Measurements from ENCODE around the gene CPNE9.

DNA sequence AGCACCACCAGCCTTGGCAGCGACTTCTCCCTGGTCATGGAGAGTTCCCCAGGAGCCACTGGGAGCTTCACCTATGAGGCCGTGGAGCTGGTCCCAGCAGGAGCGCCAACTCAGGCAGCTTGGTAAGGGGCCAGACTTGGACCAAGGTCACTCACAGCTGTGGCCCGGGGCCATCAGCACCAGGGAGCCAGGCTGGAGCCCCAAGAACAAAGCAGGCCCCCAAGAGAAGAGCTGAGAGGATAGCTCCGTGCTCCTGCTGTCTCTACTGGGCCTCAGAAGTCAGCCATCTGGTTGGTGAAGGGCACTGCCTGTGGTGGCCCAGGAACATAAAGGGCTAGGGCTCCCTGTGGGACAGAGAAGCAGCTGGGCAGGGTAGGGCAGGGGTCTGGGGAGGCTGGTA, 14.7 kb upstream of the CPNE9 start:
- no peak for TF ChIP-seq EZH2phosphoT487 (IDR thresholded peaks at IDR 0.05; ENCODE audit: borderline replicate concordance, low read length)
- TF ChIP-seq, protein P1, sequence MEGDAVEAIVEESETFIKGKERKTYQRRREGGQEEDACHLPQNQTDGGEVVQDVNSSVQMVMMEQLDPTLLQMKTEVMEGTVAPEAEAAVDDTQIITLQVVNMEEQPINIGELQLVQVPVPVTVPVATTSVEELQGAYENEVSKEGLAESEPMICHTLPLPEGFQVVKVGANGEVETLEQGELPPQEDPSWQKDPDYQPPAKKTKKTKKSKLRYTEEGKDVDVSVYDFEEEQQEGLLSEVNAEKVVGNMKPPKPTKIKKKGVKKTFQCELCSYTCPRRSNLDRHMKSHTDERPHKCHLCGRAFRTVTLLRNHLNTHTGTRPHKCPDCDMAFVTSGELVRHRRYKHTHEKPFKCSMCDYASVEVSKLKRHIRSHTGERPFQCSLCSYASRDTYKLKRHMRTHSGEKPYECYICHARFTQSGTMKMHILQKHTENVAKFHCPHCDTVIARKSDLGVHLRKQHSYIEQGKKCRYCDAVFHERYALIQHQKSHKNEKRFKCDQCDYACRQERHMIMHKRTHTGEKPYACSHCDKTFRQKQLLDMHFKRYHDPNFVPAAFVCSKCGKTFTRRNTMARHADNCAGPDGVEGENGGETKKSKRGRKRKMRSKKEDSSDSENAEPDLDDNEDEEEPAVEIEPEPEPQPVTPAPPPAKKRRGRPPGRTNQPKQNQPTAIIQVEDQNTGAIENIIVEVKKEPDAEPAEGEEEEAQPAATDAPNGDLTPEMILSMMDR (conservative IDR thresholded peaks at IDR 0.05; ENCODE audit: low read depth, low read length), result no peak
